Measurements from ENCODE around the gene HMCN2.

- TF ChIP-seq REST (IDR thresholded peaks at IDR 0.05) (peak; percentile 95), SP1 (IDR thresholded peaks at IDR 0.05) (peak; percentile 8)
These were observed 179.1 kb downstream of the HMCN2 start, which contains the start of gene ASS1 for GRCh38 chr9:130444565-130445221.

Measured in liver (tissue), 2 donors.